Spleen (tissue), 11 donors: ENCODE results near the gene MAPK8IP3. TPM values are rescaled to one million over a fixed set of nuclear protein-coding genes. Genes with fewer than 3 reads are reported as not detected.

Experiments
- DNase-seq: peaks from one replicate; pipeline ENCODE4 v3.0.0-alpha.2; 2020
- H3K27ac ChIP-seq, 8 donors: fragments of 200-600 bp; sonication (generic) in 7 of 8; 1 replicate in 4 of 8; 2 replicates in 4 of 8; pipeline versions ENCODE4 v1.5.0 to v1.8.0; 2016 to 2021; ENCODE audit warnings: inconsistent platforms in 4 of 8, mild to moderate bottlenecking in 4 of 8, moderate library complexity in 1 of 8
- H3K27me3 ChIP-seq, 7 donors: fragments of 200-600 bp; sonication (generic) in 6 of 7; replicated peaks in 1 of 7; 1 replicate in 4 of 7; 2 replicates in 3 of 7; pipeline versions ENCODE4 v1.5.0 to v1.8.0; 2016 to 2021; ENCODE audit warnings: inconsistent platforms in 3 of 7, mild to moderate bottlenecking in 1 of 7
- H3K36me3 ChIP-seq, 6 donors: fragments of 200-600 bp; sonication (generic) in 5 of 6; 1 replicate in 4 of 6; 2 replicates in 2 of 6; pipeline versions ENCODE4 v1.5.0 to v1.8.0; 2016 to 2021; ENCODE audit warnings: inconsistent platforms in 2 of 6
- H3K4me1 ChIP-seq, 6 donors: fragments of 200-600 bp; sonication (generic) in 5 of 6; 1 replicate in 3 of 6; 2 replicates in 3 of 6; pipeline versions ENCODE4 v1.5.0 to v1.8.0; 2016 to 2021; ENCODE audit warnings: inconsistent platforms in 3 of 6
- H3K4me3 ChIP-seq, 8 donors: fragments of 200-600 bp; sonication (generic) in 7 of 8; 1 replicate in 4 of 8; 2 replicates in 4 of 8; pipeline versions ENCODE4 v1.5.0 to v1.8.0; 2016 to 2021; ENCODE audit warnings: inconsistent platforms in 4 of 8, mild to moderate bottlenecking in 4 of 8, moderate library complexity in 2 of 8
- H3K9me3 ChIP-seq, 8 donors: fragments of 200-600 bp; sonication (generic) in 7 of 8; 1 replicate in 4 of 8; 2 replicates in 4 of 8; pipeline versions ENCODE4 v1.5.0 to v1.8.0; 2016 to 2021; ENCODE audit warnings: inconsistent platforms in 4 of 8
- POLR2A ChIP-seq, 3 donors: fragments of 450-650 bp; IDR thresholded peaks; one replicate each; pipeline ENCODE4 v1.5.1; 2017; ENCODE audit warnings: antibody characterized with exemption in 3 of 3, mild to moderate bottlenecking in 1 of 3
- POLR2AphosphoS5 ChIP-seq, 3 donors: sonication (generic); formaldehyde crosslinking; IDR thresholded peaks; one replicate each; pipeline ENCODE4 v1.5.1; 2017; ENCODE audit warnings: antibody characterized with exemption in 3 of 3
- WGBS, 5 donors: extraction: QIAGEN DNeasy Blood & Tissue Kit in 3 of 5; methylation state at CpG; one replicate each; pipeline versions ENCODE4 v1.1.5 to v1.1.7; 2013 to 2018; 5-methylcytosine and 5-hydroxymethylcytosine counted together
- intact Hi-C: fragments of 100-400 bp; cut with DNase I; formaldehyde crosslinking; loops from one replicate; pipeline ENCODE4 v1.15.0; 2023; ENCODE audit warnings: low total_unique reads
- polyA plus RNA-seq, 3 donors: library from polyadenylated mRNA; stranded (reverse); fragments of 200-250 nt; gene quantifications; one replicate each; pipeline ENCODE4 v1.2.1, GENCODE V29; 2013
- total RNA-seq, 7 donors: library from RNA; depleted of rRNA in 3 of 7; stranded (reverse); fragments of >200 nt in 3 of 7; fragmentation: NEBNext Ultra II Directional in 4 of 7; extraction: Animal tissue kit (Norgen Biotek cat#: 25700) in 4 of 7; gene quantifications; one replicate each; pipeline versions ENCODE4 v1.1.0 to v1.2.1, GENCODE V29; 2016 to 2021
- TF ChIP-seq, protein P1 (sequence below), 11 experiments: fragments of 200-600 bp in 7 of 11; fragments of 450-650 bp in 4 of 11; sonication (generic) in 4 of 11; IDR thresholded peaks in 8 of 11; conservative IDR thresholded peaks in 3 of 11; 1 replicate in 7 of 11; 2 replicates in 4 of 11; pipeline versions ENCODE4 v1.4.0 to v1.8.0; 2016 to 2021; ENCODE audit warnings: antibody characterized with exemption in 11 of 11, inconsistent platforms in 4 of 11, mild to moderate bottlenecking in 1 of 11
- donor health status: healthy with polysubstance abuse.
- donor health status: DM: no; HTN: no; CAD: no; lungs with moderate emphysema.
- donor health status: DM: no; HTN: no; CAD: no.
- donor health status: Bipolar disorder and iron deficiency.
- donor health status: healthy.
- donor health status: DM: no; HTN: no; CAD: no.
- donor health status: DM: yes; HTN: yes; CAD: no.

MAPK8IP3 gene
- total and polyA plus RNA-seq, 10 donors: 27.2 to 134 (median 114) TPM

DNA sequence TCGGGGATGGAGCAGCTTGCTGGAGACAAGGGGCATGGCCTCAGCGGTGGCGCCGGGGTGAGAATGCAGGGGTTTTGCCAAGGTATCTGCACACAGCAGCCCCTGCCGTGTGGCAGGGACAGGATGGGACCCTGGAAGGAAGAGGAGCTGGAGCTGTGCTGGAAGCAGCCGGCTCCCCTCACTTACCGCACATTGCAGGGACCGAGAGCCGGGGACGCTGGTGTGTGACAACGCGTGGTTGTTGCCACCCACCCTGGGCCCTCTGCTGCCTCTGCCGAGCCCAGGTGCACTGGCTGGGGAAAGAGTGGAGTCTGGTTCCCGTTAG lies 79.8 kb downstream of the MAPK8IP3 start:
- Histone ChIP-seq H3K27me3 (no peaks in the 10 kb centered on the region), H3K9me3 (no peaks in the 10 kb centered on the region)
- TF ChIP-seq, protein P1, sequence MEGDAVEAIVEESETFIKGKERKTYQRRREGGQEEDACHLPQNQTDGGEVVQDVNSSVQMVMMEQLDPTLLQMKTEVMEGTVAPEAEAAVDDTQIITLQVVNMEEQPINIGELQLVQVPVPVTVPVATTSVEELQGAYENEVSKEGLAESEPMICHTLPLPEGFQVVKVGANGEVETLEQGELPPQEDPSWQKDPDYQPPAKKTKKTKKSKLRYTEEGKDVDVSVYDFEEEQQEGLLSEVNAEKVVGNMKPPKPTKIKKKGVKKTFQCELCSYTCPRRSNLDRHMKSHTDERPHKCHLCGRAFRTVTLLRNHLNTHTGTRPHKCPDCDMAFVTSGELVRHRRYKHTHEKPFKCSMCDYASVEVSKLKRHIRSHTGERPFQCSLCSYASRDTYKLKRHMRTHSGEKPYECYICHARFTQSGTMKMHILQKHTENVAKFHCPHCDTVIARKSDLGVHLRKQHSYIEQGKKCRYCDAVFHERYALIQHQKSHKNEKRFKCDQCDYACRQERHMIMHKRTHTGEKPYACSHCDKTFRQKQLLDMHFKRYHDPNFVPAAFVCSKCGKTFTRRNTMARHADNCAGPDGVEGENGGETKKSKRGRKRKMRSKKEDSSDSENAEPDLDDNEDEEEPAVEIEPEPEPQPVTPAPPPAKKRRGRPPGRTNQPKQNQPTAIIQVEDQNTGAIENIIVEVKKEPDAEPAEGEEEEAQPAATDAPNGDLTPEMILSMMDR (IDR thresholded peaks at IDR 0.05 in 8 of 11, conservative IDR thresholded peaks at IDR 0.05 in 3 of 11): no peak
- no peak for TF ChIP-seq POLR2A (IDR thresholded peaks at IDR 0.05)
- TF ChIP-seq POLR2AphosphoS5 (IDR thresholded peaks at IDR 0.05): no peak

GRCh38 chr16:1786242-1787055 lies 80.5 kb downstream of the MAPK8IP3 start:
- Histone ChIP-seq H3K27me3 (no peaks in the 10 kb centered on the region), H3K4me3 (no peak overlapping the region), H3K36me3 (peaks cover 0 to 68% (median 47%) of the 10 kb centered on the region in 6 donors), H3K27ac (no peak overlapping the region), H3K4me1 (peaks cover 8 to 48% (median 31%) of the 10 kb centered on the region in 6 donors), H3K9me3 (no peaks in the 10 kb centered on the region)
- TF ChIP-seq, protein P1 (IDR thresholded peaks at IDR 0.05 in 8 of 11, conservative IDR thresholded peaks at IDR 0.05 in 3 of 11): no peak
- TF ChIP-seq POLR2A (IDR thresholded peaks at IDR 0.05): no peak
- TF ChIP-seq POLR2AphosphoS5 (IDR thresholded peaks at IDR 0.05): no peak
- DNase-seq: peak; percentile 78
- intact Hi-C loops: no loop called here
- whole genome bisulfite sequencing, 5 donors: 88 to 93% (median 92%) methylated on average over 31 to 51 of the region's 51 CpGs

More for the DNA sequence above, 79.8 kb downstream of the MAPK8IP3 start:
- WGBS, 5 donors: 89 to 96% (median 91%) methylated on average over 5 to 14 of the region's 14 CpGs
- Histone ChIP-seq H3K36me3 (peaks cover 0 to 66% (median 43%) of the 10 kb centered on the region in 6 donors), H3K4me3 (no peak overlapping the region), H3K4me1 (peaks cover 14 to 54% (median 38%) of the 10 kb centered on the region in 6 donors), H3K27ac (no peak overlapping the region)
- peak; percentile 67 for DNase-seq
- intact Hi-C loops: no loop called here

GRCh38 chr16:1787056-1787321 lies 81.0 kb downstream of the MAPK8IP3 start:
- no peaks in the 10 kb centered on the region for H3K27me3 ChIP-seq
- DNase-seq: no peak
- no peak for TF ChIP-seq POLR2A (IDR thresholded peaks at IDR 0.05)
- TF ChIP-seq, protein P1 (IDR thresholded peaks at IDR 0.05 in 8 of 11, conservative IDR thresholded peaks at IDR 0.05 in 3 of 11): no peak
- TF ChIP-seq POLR2AphosphoS5 (IDR thresholded peaks at IDR 0.05): no peak
- H3K9me3 ChIP-seq: no peaks in the 10 kb centered on the region
- H3K36me3 ChIP-seq: peaks cover 0 to 74% (median 52%) of the 10 kb centered on the region in 6 donors
- no peak overlapping the region for H3K27ac ChIP-seq
- H3K4me3 ChIP-seq: no peak overlapping the region
- H3K4me1 ChIP-seq: peaks cover 7 to 43% (median 26%) of the 10 kb centered on the region in 6 donors
- intact Hi-C loops: no loop called here
- 84 to 96% (median 90%) methylated on average over 3 to 6 of the region's 6 CpGs for WGBS, 5 donors

- Histone ChIP-seq H3K27me3 (no peaks in the 10 kb centered on the region), H3K4me1 (peaks cover 7 to 42% (median 26%) of the 10 kb centered on the region in 6 donors), H3K36me3 (peaks cover 0 to 79% (median 55%) of the 10 kb centered on the region in 6 donors), H3K9me3 (no peaks in the 10 kb centered on the region), H3K27ac (no peak overlapping the region), H3K4me3 (no peak overlapping the region)
- peak; percentile 70 for DNase-seq
- TF ChIP-seq POLR2A (IDR thresholded peaks at IDR 0.05): no peak
- TF ChIP-seq POLR2AphosphoS5 (IDR thresholded peaks at IDR 0.05): no peak
- TF ChIP-seq, protein P1 (IDR thresholded peaks at IDR 0.05 in 8 of 11, conservative IDR thresholded peaks at IDR 0.05 in 3 of 11): no peak
- intact Hi-C loops: no loop called here
- 90 to 97% (median 94%) methylated on average over 11 to 44 of the region's 44 CpGs for WGBS, 5 donors
Measured at GRCh38 chr16:1787322-1788094, 81.5 kb downstream of the MAPK8IP3 start.
